Measurements from ENCODE around the gene JAZF1. TPM values are rescaled to one million over a fixed set of nuclear protein-coding genes. Genes with fewer than 3 reads are reported as not detected.

The JAZF1 gene
- total RNA-seq, 1 experiment from 2014 or later = 3.4 TPM

GRCh38 chr7:28145090-28145626, 35.4 kb downstream of the JAZF1 start:
- ATAC-seq = no peak
- BruUV-seq (replicated peaks) = no TSS peak
- H3K27ac ChIP-seq (ENCODE audit: low read depth, low read length) = no peak overlapping the region
- no peak overlapping the region for H2AFZ ChIP-seq (ENCODE audit: low read depth, low read length, poor library complexity, severe bottlenecking)
- H4K20me1 ChIP-seq (ENCODE audit: insufficient read depth) = no peaks in the 10 kb centered on the region
- no peak overlapping the region for H3K4me2 ChIP-seq (ENCODE audit: low read length)
- intact Hi-C loops (cut with micrococcal nuclease) = no loop called here
- no peaks in the 10 kb centered on the region for H3K27me3 ChIP-seq (ENCODE audit: insufficient read depth, low read length)
- ChIA-PET POLR2A (no interaction called here), CTCF (no interaction called here), RAD21 (ENCODE audit: low non-redundant PET in 1 of 2, low total read pairs in 2 of 2, uncharacterized antibody in 2 of 2, unreplicated experiment in 2 of 2) (no interaction called here)
- no peaks in the 10 kb centered on the region for H3K4me1 ChIP-seq (ENCODE audit: control insufficient read depth in 1 of 2, insufficient read depth in 2 of 2, low read length in 2 of 2)
- H3K79me2 ChIP-seq (ENCODE audit: insufficient read depth, low read length) = no peaks in the 10 kb centered on the region
- H3K9me3 ChIP-seq (ENCODE audit: control insufficient read depth in 1 of 2, insufficient read depth in 1 of 2, low read depth in 1 of 2, low read length in 2 of 2) = no peaks in the 10 kb centered on the region
- H3K9ac ChIP-seq (ENCODE audit: low read length) = no peak overlapping the region
- no peak for DNase-seq (ENCODE audit: low read depth, low spot score)
- TF ChIP-seq FOSL1 (IDR thresholded peaks at IDR 0.05; ENCODE audit: low read depth) (no peak), EGR1 (IDR thresholded peaks at IDR 0.05; ENCODE audit: low read depth) (no peak)
- no peaks in the 10 kb centered on the region for H3K9me2 ChIP-seq (ENCODE audit: insufficient read depth)
- no peak overlapping the region for H3K4me3 ChIP-seq (replicated peaks in 1 of 2; ENCODE audit: low read depth in 1 of 2, low read length in 2 of 2)
- H3K36me3 ChIP-seq (ENCODE audit: control insufficient read depth in 1 of 2, insufficient read depth in 2 of 2, low read length in 2 of 2) = no peaks in the 10 kb centered on the region

DNA sequence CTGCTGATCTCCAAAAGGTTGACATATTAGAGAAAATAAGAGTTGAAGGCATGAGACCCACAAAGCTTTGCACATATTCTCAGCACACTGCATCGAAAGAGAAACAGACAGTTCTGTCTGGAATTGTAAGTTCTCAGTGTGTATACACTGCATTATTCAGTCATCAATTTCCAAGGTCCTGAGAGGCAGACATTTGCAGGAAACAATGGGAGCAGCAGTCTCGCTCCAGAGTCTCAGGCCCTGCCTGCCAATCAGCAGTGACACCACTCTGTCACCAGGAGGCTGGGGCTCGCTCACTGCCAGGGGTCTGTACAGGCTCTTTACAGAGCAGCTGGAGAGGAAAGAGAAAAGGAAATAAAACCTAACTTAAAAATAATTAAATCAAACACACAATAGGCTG, 36.3 kb downstream of the JAZF1 start:
- H3K4me1 ChIP-seq (ENCODE audit: control insufficient read depth in 1 of 2, insufficient read depth in 2 of 2, low read length in 2 of 2) = no peaks in the 10 kb centered on the region
- no peak overlapping the region for H3K4me2 ChIP-seq (ENCODE audit: low read length)
- no peaks in the 10 kb centered on the region for H3K27me3 ChIP-seq (ENCODE audit: insufficient read depth, low read length)
- H3K36me3 ChIP-seq (ENCODE audit: control insufficient read depth in 1 of 2, insufficient read depth in 2 of 2, low read length in 2 of 2) = no peaks in the 10 kb centered on the region
- intact Hi-C loops (cut with micrococcal nuclease) = no loop called here
- BruUV-seq (replicated peaks) = no TSS peak
- RAD21 ChIA-PET (ENCODE audit: low non-redundant PET in 1 of 2, low total read pairs in 2 of 2, uncharacterized antibody in 2 of 2, unreplicated experiment in 2 of 2) = no interaction called here
- POLR2A ChIA-PET = no interaction called here
- peak; percentile 47; the same call in 1 of the 2 replicates for ATAC-seq
- no peaks in the 10 kb centered on the region for H4K20me1 ChIP-seq (ENCODE audit: insufficient read depth)
- no peaks in the 10 kb centered on the region for H3K9me3 ChIP-seq (ENCODE audit: control insufficient read depth in 1 of 2, insufficient read depth in 1 of 2, low read depth in 1 of 2, low read length in 2 of 2)
- no peak overlapping the region for H3K4me3 ChIP-seq (replicated peaks in 1 of 2; ENCODE audit: low read depth in 1 of 2, low read length in 2 of 2)
- H3K79me2 ChIP-seq (ENCODE audit: insufficient read depth, low read length) = no peaks in the 10 kb centered on the region
- H3K9me2 ChIP-seq (ENCODE audit: insufficient read depth) = no peaks in the 10 kb centered on the region
- CTCF ChIA-PET = no interaction called here
- H2AFZ ChIP-seq (ENCODE audit: low read depth, low read length, poor library complexity, severe bottlenecking) = no peak overlapping the region
- DNase-seq (ENCODE audit: low read depth, low spot score) = no peak
- H3K9ac ChIP-seq (ENCODE audit: low read length) = no peak overlapping the region
- TF ChIP-seq, protein P1, sequence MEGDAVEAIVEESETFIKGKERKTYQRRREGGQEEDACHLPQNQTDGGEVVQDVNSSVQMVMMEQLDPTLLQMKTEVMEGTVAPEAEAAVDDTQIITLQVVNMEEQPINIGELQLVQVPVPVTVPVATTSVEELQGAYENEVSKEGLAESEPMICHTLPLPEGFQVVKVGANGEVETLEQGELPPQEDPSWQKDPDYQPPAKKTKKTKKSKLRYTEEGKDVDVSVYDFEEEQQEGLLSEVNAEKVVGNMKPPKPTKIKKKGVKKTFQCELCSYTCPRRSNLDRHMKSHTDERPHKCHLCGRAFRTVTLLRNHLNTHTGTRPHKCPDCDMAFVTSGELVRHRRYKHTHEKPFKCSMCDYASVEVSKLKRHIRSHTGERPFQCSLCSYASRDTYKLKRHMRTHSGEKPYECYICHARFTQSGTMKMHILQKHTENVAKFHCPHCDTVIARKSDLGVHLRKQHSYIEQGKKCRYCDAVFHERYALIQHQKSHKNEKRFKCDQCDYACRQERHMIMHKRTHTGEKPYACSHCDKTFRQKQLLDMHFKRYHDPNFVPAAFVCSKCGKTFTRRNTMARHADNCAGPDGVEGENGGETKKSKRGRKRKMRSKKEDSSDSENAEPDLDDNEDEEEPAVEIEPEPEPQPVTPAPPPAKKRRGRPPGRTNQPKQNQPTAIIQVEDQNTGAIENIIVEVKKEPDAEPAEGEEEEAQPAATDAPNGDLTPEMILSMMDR (IDR thresholded peaks at IDR 0.05 in 2 of 3, conservative IDR thresholded peaks at IDR 0.05 in 1 of 3; ENCODE audit: borderline replicate concordance in 1 of 3, insufficient read depth in 1 of 3, low read depth in 2 of 3, low read length in 2 of 3) = 0 out of 6 replicates have a peak, but pooled peaks of 2 of the 3 experiments have one; percentile 9 to 10
- no peak for TF ChIP-seq FOSL1 (IDR thresholded peaks at IDR 0.05; ENCODE audit: low read depth)
- no peak overlapping the region for H3K27ac ChIP-seq (ENCODE audit: low read depth, low read length)
